CD4-positive, alpha-beta T cell treated with Interleukin-6 at 100 ng/mL for 8 hours (primary cell): ENCODE results near the gene DEGS2.
"Not testable (repeated sequence)": the region's sequence is repeated elsewhere in the genome, so short reads cannot be mapped to it uniquely, and the experiment has no call there.

ENCODE experiments used
- DNase-seq: peaks from one replicate; pipeline ENCODE4 v3.0.0-alpha.2; 2020; ENCODE audit warnings: mixed read lengths, low spot score

Gene DEGS2

DNA sequence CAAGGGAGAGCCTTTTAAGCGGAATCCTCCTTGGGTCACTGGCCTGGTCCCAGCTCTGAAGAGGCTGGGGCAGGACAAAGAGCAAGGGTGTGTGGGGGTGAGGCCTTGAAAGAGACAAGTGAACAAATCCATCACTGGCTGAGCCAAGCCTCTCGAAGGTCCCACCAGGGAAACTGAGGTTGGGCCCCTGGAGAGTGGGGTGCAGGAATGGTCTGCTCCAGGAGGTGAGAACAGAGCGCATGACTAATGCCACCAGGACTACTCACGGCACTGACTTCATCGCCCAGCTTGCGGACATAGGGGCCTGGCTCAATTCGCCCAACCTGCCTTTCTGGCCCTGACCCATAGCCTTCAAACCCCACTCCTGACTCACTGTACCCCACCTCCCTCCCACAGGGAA is 19.2 kb upstream of the DEGS2 start:
- DNase-seq: no peak

- DNase-seq: no peak
Observed at GRCh38 chr14:100176811-100177327, 17.4 kb upstream of the DEGS2 start.

- no peak for DNase-seq
Observed at GRCh38 chr14:100173353-100173752, 13.9 kb upstream of the DEGS2 start.

- DNase-seq: no peak
Observed at GRCh38 chr14:100172811-100173210, 13.4 kb upstream of the DEGS2 start.

DNA sequence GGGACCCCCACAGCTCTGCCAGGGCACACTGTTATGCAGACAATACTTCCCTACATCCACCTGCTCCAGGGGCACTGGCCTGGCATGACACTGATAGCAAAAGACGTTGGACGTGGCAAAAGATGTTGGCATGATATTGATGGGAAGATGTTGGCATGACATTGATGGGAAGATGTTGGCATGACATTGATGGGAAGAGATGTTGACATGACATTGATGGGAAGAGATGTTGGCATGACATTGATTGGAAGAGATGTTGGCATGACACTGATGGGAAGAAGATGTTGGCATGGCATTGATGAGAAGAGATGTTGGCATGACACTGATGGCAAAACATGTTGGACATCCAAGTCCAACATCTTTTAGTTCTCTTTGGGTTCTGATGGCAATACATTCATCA is 11.4 kb upstream of the DEGS2 start:
- no peak for DNase-seq

DNA sequence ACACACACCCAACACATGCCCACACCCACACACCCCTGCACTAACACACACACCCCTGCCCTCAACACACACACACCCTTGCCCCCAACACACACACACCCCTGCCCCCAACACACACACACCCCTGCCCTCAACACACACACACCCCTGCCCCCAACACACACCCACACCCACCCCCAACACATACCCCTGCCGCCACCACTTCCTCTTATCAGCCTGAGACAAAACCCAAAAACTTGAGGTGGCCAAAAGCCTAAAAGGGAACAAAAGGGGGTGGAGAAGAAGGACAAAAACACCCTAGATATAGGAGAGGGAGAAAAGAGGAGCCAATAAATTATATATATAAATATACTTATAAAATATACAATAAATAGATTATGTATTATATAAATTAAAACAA is 9.1 kb upstream of the DEGS2 start:
- no peak for DNase-seq

GRCh38 chr14:100165831-100166440 is 6.5 kb upstream of the DEGS2 start:
- DNase-seq: no peak

GRCh38 chr14:100165376-100165775 is 5.9 kb upstream of the DEGS2 start:
- no peak for DNase-seq

DNA sequence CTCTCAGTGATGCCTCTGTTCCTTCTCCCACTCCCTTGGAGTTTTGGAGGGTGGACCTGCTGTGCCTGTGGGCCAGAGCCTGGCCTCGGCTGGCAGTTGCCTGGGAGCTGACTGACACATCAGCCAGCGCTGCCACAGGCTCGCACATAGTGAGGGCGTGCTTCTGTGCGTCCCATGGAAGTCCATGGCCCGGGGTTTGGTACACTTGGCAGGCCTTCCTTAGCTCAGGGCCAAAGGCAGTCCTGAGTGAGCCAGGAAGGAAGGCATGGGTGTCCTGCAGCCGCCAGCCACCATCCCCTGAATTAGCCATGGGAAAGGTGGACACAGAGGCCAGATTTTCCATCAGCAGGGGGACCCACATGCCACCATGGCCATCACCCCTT is 1.1 kb upstream of the DEGS2 start:
- DNase-seq: no peak

GRCh38 chr14:100159865-100160533 is 554 bp upstream of the DEGS2 start:
- no peak for DNase-seq

GRCh38 chr14:100158566-100159093 is 815 bp downstream of the DEGS2 start:
- no peak for DNase-seq

- DNase-seq: not testable (repeated sequence)
Observed at GRCh38 chr14:100157548-100158232, 1.8 kb downstream of the DEGS2 start.

- DNase-seq: no peak
Observed at GRCh38 chr14:100156776-100157175, 2.7 kb downstream of the DEGS2 start.

- DNase-seq: no peak
Observed at GRCh38 chr14:100155756-100156616, 3.5 kb downstream of the DEGS2 start.

DNA sequence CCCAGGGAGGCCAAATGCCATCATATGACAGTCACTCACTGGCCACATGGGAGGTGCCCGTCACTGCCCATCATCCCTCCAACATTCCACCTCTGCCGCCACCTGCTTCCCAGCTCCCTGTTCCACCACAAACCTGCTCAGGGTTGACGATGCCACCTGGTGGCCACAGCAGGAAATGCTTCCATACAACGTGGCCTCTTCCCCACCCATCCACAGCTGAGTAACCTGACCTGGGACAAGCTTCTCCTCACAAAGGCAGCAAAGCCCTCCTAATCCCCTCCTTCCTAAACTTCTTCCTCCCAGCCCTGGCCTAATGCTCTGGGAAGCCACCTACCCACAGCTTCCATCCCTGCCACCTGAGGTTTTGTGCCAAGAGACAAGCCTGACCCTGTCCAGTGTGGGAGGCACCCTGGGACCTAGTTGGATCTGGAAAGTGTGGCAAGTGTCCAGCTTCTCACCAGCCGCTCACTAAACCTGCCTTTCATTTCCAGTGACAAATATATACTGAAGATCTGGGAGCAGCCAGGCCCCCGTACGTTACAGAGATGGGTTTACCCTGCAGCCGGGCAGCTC is 4.3 kb downstream of the DEGS2 start:
- no peak for DNase-seq

DNA sequence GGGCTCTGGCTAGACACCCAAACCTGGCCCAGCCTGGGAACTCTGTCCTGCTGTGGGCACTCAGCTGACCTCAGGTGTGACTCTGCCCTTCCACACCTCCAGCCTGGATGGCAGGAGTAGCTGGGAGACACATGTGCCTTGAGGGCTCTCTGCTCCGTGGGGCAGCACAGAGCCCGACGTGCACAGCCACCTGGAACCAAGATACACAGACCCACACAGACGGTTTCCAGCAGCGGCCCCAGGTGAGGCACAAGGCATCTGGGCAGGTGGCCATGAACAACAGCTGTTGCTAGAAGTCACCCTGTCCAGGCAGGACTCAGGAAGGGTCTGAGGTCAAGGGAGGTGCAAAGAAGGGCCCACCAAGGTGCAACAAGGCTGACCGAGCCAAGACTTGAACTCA is 5.9 kb downstream of the DEGS2 start:
- DNase-seq: no peak

DNA sequence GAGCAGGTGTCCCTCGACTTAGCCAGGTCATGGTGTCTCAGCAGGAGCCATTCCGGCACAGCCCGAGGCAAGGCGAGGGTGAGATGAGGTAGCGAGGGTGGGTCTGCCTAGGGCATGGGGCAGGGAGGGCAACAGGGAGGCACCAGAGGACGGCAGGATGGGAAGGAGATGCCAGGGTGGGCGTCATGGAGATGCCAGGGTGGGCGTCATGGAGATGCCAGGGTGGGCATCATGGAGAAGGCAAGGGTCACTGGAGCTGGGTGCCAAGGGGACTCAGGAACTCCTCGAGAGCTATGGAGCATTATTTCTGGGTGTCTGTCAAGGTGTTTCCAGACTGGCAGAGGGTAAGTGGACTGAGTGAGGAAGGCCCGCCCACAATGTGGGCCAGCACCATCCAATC is 7.4 kb downstream of the DEGS2 start:
- DNase-seq: no peak

GRCh38 chr14:100150932-100151587 is 8.4 kb downstream of the DEGS2 start:
- no peak for DNase-seq

GRCh38 chr14:100149851-100150611 is 9.4 kb downstream of the DEGS2 start:
- no peak for DNase-seq
